Endothelial cell of umbilical vein (primary cell): ENCODE data around the gene INPP5J. TPM values are rescaled to one million over a fixed set of nuclear protein-coding genes. Genes with fewer than 3 reads are reported as not detected.

ENCODE experiments used
- Bru-seq: library from RNA; stranded (reverse); fragments of 400-500 nt; gene quantifications from one replicate; lab custom pipeline; 2021; lab: Mats Ljungman, UMichigan
- BruChase-seq, 2 experiments: library from RNA; stranded (reverse); fragments of 400-500 nt; gene quantifications; one replicate each; lab custom pipeline; 2021; lab: Mats Ljungman, UMichigan
- BruUV-seq: library from RNA; stranded (reverse); fragments of 400-500 nt; replicated peaks from 2 replicates; lab custom pipeline; 2021; lab: Mats Ljungman, UMichigan
- CTCF ChIA-PET: fragments of 300-600, 350-600 bp; sonication (Branson Sonifier 250); formaldehyde crosslinking; loops from one replicate; lab custom pipeline; 2021; ENCODE audit warnings: antibody characterized with exemption, inconsistent platforms; lab: Charles Lee
- POLR2A ChIA-PET: fragments of 300-600, 350-600 bp; sonication (Branson Sonifier 250); formaldehyde crosslinking; loops from one replicate; lab custom pipeline; 2021; ENCODE audit warnings: antibody characterized with exemption, inconsistent platforms; lab: Charles Lee
- DNase-seq: peaks from one replicate; pipeline ENCODE4 v3.0.0-alpha.2; 2011; ENCODE audit warnings: low read depth, low spot score
- FAIRE-seq: peaks from 2 replicates; lab custom pipeline; 2011; peaks lifted over from hg19 to GRCh38; lab: Jason Lieb, UNC
- H2AFZ ChIP-seq: 2 replicates; pipeline ENCODE4 v1.6.0; 2012; ENCODE audit warnings: low read depth, low read length, control low read depth, inconsistent platforms
- H3K27ac ChIP-seq: 2 replicates; pipeline ENCODE4 v1.5.1; 2011; ENCODE audit warnings: low read depth, mild to moderate bottlenecking, control low read depth, low read length, moderate library complexity; ENCODE audit not compliant: insufficient read depth
- H3K27me3 ChIP-seq, 2 experiments: 2 replicates each; pipeline versions ENCODE4 v1.6.0 to v1.6.1; 2011; ENCODE audit warnings: low read length in 2 of 2, mixed read lengths in 1 of 2; ENCODE audit not compliant: control insufficient read depth in 2 of 2, insufficient read depth in 2 of 2
- H3K36me3 ChIP-seq, 2 experiments: 2 replicates in 1 of 2; 3 replicates in 1 of 2; pipeline ENCODE4 v1.5.1; 2011; ENCODE audit warnings: low read length in 2 of 2, mild to moderate bottlenecking in 1 of 2, moderate library complexity in 1 of 2; ENCODE audit not compliant: control insufficient read depth in 2 of 2, insufficient read depth in 2 of 2; ENCODE audit errors: extremely low read depth in 1 of 2
- H3K4me1 ChIP-seq: 3 replicates; pipeline ENCODE4 v1.5.1; 2011; ENCODE audit warnings: mild to moderate bottlenecking, low read length; ENCODE audit not compliant: control insufficient read depth, insufficient read depth; ENCODE audit errors: extremely low read depth
- H3K4me2 ChIP-seq: 2 replicates; pipeline ENCODE4 v1.6.1; 2011; ENCODE audit warnings: low read length, control low read depth, mixed read lengths; ENCODE audit not compliant: insufficient read depth
- H3K4me3 ChIP-seq, 3 experiments: fragments of 200-600 bp in 1 of 3; sonication (generic), shearing (Covaris generic) in 1 of 3; replicated peaks in 1 of 3; 2 replicates each; pipeline ENCODE4 v1.5.1; 2011 to 2016; ENCODE audit warnings: control low read depth in 3 of 3, low read length in 3 of 3, mild to moderate bottlenecking in 2 of 3, inconsistent platforms in 1 of 3, low read depth in 1 of 3, moderate library complexity in 1 of 3; ENCODE audit not compliant: insufficient read depth in 1 of 3
- H3K79me2 ChIP-seq: 2 replicates; pipeline ENCODE4 v1.6.0; 2012; ENCODE audit warnings: low read length, inconsistent platforms; ENCODE audit not compliant: control insufficient read depth, insufficient read depth
- H3K9ac ChIP-seq: replicated peaks from 2 replicates; pipeline ENCODE3; 2011; ENCODE audit warnings: low read length, control low read depth; ENCODE audit not compliant: insufficient read depth; ENCODE audit errors: extremely low read depth
- H3K9me1 ChIP-seq: replicated peaks from 3 replicates; pipeline ENCODE4 v1.6.0; 2011; ENCODE audit warnings: mild to moderate bottlenecking, low read length; ENCODE audit not compliant: control insufficient read depth, insufficient read depth; ENCODE audit errors: extremely low read depth
- H3K9me3 ChIP-seq: replicated peaks from 2 replicates; pipeline ENCODE4 v1.5.1; 2012; ENCODE audit warnings: low read length, inconsistent platforms; ENCODE audit not compliant: control insufficient read depth, insufficient read depth
- H4K20me1 ChIP-seq: replicated peaks from 2 replicates; pipeline ENCODE3; 2011; ENCODE audit warnings: mild to moderate bottlenecking, low read length; ENCODE audit not compliant: control insufficient read depth, insufficient read depth; ENCODE audit errors: extremely low read depth
- EZH2 ChIP-seq: IDR thresholded peaks from 2 replicates; pipeline ENCODE4 v1.6.1; 2012; ENCODE audit warnings: borderline replicate concordance, low read depth, mild to moderate bottlenecking, moderate library complexity, low read length, inconsistent platforms; ENCODE audit not compliant: severe bottlenecking
- FOS ChIP-seq: IDR thresholded peaks from 2 replicates; pipeline ENCODE4 v1.6.1; 2011; ENCODE audit warnings: mild to moderate bottlenecking, low read length, moderate library complexity, borderline replicate concordance; ENCODE audit not compliant: insufficient read depth
- GATA2 ChIP-seq: IDR thresholded peaks from 2 replicates; pipeline ENCODE4 v1.7.0; 2011; ENCODE audit warnings: low read depth, mild to moderate bottlenecking, moderate library complexity, mixed read lengths, low read length; ENCODE audit not compliant: insufficient read length, insufficient read depth
- JUN ChIP-seq: IDR thresholded peaks from 2 replicates; pipeline ENCODE4 v1.6.1; 2011; ENCODE audit warnings: borderline replicate concordance, low read depth; ENCODE audit not compliant: insufficient read length, insufficient read depth
- MYC ChIP-seq: IDR thresholded peaks from one replicate; pipeline ENCODE4 v1.6.1; 2011; ENCODE audit warnings: mild to moderate bottlenecking, low read depth, low read length
- POLR2AphosphoS5 ChIP-seq: IDR thresholded peaks from 2 replicates; pipeline ENCODE4 v1.6.1; 2012; ENCODE audit warnings: low read depth, mild to moderate bottlenecking, control low read depth, low read length, moderate library complexity; ENCODE audit not compliant: insufficient read depth
- dilution Hi-C: fragments of 300-500 bp; cut with MboI; formaldehyde crosslinking; loops from one replicate; pipeline ENCODE4 v1.15.0; 2019; ENCODE audit warnings: low sequenced_read_pairs; ENCODE audit not compliant: extremely low pct_ligation_motif_present
- intact Hi-C: fragments of 100-400 bp; cut with micrococcal nuclease; formaldehyde crosslinking; loops from one replicate; pipeline ENCODE4 v1.10.0; 2022
- long read RNA-seq: library from polyadenylated mRNA; stranded (forward); transcript quantifications from one replicate; pipeline ENCODE4 v2.0.0, GENCODE V29; 2021
- polyA minus RNA-seq, 3 experiments: library from RNA; depleted of rRNA, polyadenylated mRNA; stranded (reverse); fragments of >200 nt; gene quantifications; 1 replicate in 1 of 3; 2 replicates in 2 of 3; pipeline ENCODE4 v1.2.3, GENCODE V29; 2011
- polyA plus RNA-seq, 4 experiments: library from polyadenylated mRNA; depleted of rRNA in 3 of 4; stranded (reverse) in 3 of 4; unstranded in 1 of 4; fragments of >200 nt; gene quantifications; 2 replicates each; pipeline versions ENCODE4 v1.2.1 to v1.2.3, GENCODE V29; 2011 to 2012; ENCODE audit warnings: missing spikeins in 1 of 4
- total RNA-seq: library from RNA; stranded (reverse); gene quantifications from 2 replicates; pipeline ENCODE4 v1.2.3, GENCODE V29; 2021
- TF ChIP-seq, protein P1 (sequence below), 2 donors: IDR thresholded peaks; 1 replicate in 1 of 2; 2 replicates in 1 of 2; pipeline ENCODE4 v1.5.1; 2011; ENCODE audit warnings: low read length in 2 of 2, mild to moderate bottlenecking in 2 of 2, moderate library complexity in 2 of 2, control low read depth in 1 of 2, inconsistent platforms in 1 of 2, low read depth in 1 of 2; ENCODE audit not compliant: insufficient read depth in 1 of 2; ENCODE audit errors: extremely low read depth in 1 of 2
- TF ChIP-seq, protein P2 (sequence below): IDR thresholded peaks from 2 replicates; pipeline ENCODE4 v1.6.1; 2011; ENCODE audit not compliant: insufficient read depth, insufficient read length

The INPP5J gene, protein sequence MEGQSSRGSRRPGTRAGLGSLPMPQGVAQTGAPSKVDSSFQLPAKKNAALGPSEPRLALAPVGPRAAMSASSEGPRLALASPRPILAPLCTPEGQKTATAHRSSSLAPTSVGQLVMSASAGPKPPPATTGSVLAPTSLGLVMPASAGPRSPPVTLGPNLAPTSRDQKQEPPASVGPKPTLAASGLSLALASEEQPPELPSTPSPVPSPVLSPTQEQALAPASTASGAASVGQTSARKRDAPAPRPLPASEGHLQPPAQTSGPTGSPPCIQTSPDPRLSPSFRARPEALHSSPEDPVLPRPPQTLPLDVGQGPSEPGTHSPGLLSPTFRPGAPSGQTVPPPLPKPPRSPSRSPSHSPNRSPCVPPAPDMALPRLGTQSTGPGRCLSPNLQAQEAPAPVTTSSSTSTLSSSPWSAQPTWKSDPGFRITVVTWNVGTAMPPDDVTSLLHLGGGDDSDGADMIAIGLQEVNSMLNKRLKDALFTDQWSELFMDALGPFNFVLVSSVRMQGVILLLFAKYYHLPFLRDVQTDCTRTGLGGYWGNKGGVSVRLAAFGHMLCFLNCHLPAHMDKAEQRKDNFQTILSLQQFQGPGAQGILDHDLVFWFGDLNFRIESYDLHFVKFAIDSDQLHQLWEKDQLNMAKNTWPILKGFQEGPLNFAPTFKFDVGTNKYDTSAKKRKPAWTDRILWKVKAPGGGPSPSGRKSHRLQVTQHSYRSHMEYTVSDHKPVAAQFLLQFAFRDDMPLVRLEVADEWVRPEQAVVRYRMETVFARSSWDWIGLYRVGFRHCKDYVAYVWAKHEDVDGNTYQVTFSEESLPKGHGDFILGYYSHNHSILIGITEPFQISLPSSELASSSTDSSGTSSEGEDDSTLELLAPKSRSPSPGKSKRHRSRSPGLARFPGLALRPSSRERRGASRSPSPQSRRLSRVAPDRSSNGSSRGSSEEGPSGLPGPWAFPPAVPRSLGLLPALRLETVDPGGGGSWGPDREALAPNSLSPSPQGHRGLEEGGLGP
- total RNA-seq (0.49 and 0.65 TPM in 2 replicates), polyA plus RNA-seq (0.43 and 0.59 TPM in 2 replicates), polyA minus RNA-seq (0.39 and 1.0 TPM in 2 replicates), Bru-seq, nascent RNA (percentile 7 among the genes with signal in this experiment), BruChase-seq, experiment 1, labeled RNA remaining after a 6-hour chase (percentile 28 among the genes with signal in this experiment), BruChase-seq, experiment 2, labeled RNA remaining after a 2-hour chase (percentile 15 among the genes with signal in this experiment)
- 0.25 and 0.45 TPM in 2 replicates for polyA plus RNA-seq (2011; cell fraction: cytosol; rRNA removed)
- polyA plus RNA-seq (2011; cell fraction: nucleus; rRNA removed), result 2.2 and 2.4 TPM in 2 replicates
- polyA plus RNA-seq (2012), result 0.32 and 0.44 TPM in 2 replicates
- polyA minus RNA-seq (2011; cell fraction: cytosol; rRNA and poly(A)+ RNA removed), result 5.3 TPM
- 0.53 and 0.58 TPM in 2 replicates for polyA minus RNA-seq (2011; cell fraction: nucleus; rRNA and poly(A)+ RNA removed)
- long read RNA-seq, result 0 reads

DNA sequence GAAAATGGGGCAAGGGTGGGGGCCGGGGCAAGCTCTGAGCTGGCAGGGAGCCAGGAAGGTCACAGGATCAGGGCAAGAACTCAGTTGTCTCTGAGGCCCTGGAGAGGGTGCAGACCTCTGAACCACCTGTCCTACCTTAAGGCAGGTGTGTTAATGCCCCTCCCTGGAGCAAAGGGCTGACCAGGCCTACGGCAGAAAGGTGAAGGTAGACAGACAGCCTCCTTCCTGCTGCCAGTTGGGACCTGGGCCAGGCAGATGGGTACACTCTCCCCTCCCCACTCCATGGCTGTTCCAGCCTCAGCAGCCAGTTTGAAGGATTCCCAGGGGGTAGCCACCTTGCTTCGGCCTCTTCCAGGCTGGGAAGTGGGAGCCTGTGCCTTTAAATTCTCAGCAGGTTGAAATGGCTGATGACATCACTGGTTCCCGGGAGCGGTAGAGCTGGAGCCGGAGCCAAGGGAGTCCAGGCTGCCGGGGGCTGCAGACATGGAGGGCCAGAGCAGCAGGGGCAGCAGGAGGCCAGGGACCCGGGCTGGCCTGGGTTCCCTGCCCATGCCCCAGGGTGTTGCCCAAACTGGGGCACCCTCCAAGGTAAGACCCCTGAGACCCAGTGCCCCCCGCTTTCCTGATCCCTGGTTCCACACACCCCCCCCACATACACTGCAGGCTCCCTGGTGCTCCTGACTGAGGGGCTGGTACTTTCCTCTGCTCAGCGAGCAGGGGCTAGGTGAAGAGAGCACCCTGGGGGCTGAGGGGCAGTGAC, at the start of gene INPP5J:
TSS of gene INPP5J (plus strand) at position 435 of the 760 bp plus-strand sequence. CDS start at position 484, 49 bp downstream.
- CTCF ChIA-PET, result interaction anchor here (1.0 kb wide), 2 partner anchors 14 to 74 kb away, joined by 3 read pairs; no protein-coding TSS in a partner anchor
- no peaks in the 10 kb centered on the region for H3K36me3 ChIP-seq
- H3K27ac ChIP-seq, result no peak within 1 kb of the TSS
- no peak within 1 kb of the TSS for H3K4me3 ChIP-seq
- dilution Hi-C loops (no loop called here), intact Hi-C loops (no loop called here)
- H3K27me3 ChIP-seq, result peaks cover 0 to 4% of the 10 kb centered on the region in 2 experiments
- H3K79me2 ChIP-seq, result no peaks in the 10 kb centered on the region
- POLR2A ChIA-PET, result no interaction called here
- no peak within 1 kb of the TSS for H3K4me2 ChIP-seq
- H2AFZ ChIP-seq, result no peak within 1 kb of the TSS
- TF ChIP-seq, protein P1, sequence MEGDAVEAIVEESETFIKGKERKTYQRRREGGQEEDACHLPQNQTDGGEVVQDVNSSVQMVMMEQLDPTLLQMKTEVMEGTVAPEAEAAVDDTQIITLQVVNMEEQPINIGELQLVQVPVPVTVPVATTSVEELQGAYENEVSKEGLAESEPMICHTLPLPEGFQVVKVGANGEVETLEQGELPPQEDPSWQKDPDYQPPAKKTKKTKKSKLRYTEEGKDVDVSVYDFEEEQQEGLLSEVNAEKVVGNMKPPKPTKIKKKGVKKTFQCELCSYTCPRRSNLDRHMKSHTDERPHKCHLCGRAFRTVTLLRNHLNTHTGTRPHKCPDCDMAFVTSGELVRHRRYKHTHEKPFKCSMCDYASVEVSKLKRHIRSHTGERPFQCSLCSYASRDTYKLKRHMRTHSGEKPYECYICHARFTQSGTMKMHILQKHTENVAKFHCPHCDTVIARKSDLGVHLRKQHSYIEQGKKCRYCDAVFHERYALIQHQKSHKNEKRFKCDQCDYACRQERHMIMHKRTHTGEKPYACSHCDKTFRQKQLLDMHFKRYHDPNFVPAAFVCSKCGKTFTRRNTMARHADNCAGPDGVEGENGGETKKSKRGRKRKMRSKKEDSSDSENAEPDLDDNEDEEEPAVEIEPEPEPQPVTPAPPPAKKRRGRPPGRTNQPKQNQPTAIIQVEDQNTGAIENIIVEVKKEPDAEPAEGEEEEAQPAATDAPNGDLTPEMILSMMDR (IDR thresholded peaks at IDR 0.05; ENCODE audit: extremely low read depth in 1 of 2, insufficient read depth in 1 of 2, low read depth in 1 of 2, low read length in 2 of 2), result no peak
- TF ChIP-seq JUN, result no peak
- no peak for TF ChIP-seq POLR2AphosphoS5
- no peak for TF ChIP-seq EZH2
- TF ChIP-seq, protein P2, sequence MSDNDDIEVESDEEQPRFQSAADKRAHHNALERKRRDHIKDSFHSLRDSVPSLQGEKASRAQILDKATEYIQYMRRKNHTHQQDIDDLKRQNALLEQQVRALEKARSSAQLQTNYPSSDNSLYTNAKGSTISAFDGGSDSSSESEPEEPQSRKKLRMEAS, result no peak
- no peak for TF ChIP-seq GATA2
- no peak for TF ChIP-seq FOS
- TF ChIP-seq MYC, result no peak
- H3K4me1 ChIP-seq, result no peaks in the 10 kb centered on the region
- H4K20me1 ChIP-seq, result no peaks in the 10 kb centered on the region
- no peaks in the 10 kb centered on the region for H3K9me1 ChIP-seq
- H3K9me3 ChIP-seq, result no peaks in the 10 kb centered on the region
- H3K9ac ChIP-seq, result no peak within 1 kb of the TSS
- BruUV-seq, result no TSS peak
- DNase-seq (no peak), FAIRE-seq (no peak)
